Measurements from ENCODE around the gene SH3BGRL.

Gene SH3BGRL

GRCh38 chrX:81202943-81203342, 1.0 kb downstream of the SH3BGRL start:
- H3K4me3 ChIP-seq (replicated peaks; ENCODE audit: low read depth, low read length) = peak overlapping the region; percentile 81
- TF ChIP-seq CTCF (IDR thresholded peaks at IDR 0.05; ENCODE audit: low read length, missing control alignments) = no peak
- no peak for DNase-seq (ENCODE audit: low read depth)

DNA sequence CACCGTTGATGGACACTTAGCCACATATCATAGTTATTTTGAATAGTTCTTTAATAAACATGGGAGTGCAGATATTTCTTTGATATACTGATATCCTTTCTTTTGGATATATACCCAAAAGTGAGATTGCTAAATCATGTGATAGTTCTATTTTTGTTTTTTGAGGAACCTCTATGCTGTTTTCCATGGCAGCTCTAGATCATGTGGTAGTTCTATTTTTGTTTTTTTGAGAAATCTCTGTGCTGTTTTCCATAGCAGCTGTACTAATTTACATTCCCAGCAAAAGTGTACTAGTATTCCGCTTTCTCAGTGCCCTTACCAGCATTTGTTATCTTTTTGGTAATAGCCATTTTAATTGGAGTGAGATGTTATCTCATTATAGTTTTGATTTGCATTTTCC, 3.6 kb downstream of the SH3BGRL start:
- TF ChIP-seq CTCF (IDR thresholded peaks at IDR 0.05; ENCODE audit: low read length, missing control alignments) = no peak
- H3K4me3 ChIP-seq (replicated peaks; ENCODE audit: low read depth, low read length) = no peak overlapping the region
- no peak for DNase-seq (ENCODE audit: low read depth)

DNA sequence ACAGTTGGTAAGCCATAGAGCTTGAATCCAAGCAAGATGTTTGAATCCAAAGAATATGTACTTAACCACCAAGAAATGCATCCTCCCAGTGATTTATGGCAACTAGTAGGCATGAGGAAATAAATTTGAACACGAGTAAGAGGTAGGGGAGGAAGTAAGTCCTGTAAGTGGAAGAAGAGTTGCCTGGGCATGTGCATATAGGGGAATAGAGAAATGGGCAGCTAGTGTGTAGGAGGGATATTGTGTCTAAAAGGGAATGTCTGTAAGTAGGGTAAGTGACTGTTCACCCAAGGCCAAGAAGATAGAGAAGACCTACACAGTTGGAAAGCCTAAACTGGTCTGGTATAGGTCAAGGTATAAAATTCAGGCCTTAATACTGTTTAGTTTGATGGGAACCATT, 4.6 kb downstream of the SH3BGRL start:
- H3K4me3 ChIP-seq (replicated peaks; ENCODE audit: low read depth, low read length) = no peak overlapping the region
- DNase-seq (ENCODE audit: low read depth) = no peak
- TF ChIP-seq CTCF (IDR thresholded peaks at IDR 0.05; ENCODE audit: low read length, missing control alignments) = no peak

DNA sequence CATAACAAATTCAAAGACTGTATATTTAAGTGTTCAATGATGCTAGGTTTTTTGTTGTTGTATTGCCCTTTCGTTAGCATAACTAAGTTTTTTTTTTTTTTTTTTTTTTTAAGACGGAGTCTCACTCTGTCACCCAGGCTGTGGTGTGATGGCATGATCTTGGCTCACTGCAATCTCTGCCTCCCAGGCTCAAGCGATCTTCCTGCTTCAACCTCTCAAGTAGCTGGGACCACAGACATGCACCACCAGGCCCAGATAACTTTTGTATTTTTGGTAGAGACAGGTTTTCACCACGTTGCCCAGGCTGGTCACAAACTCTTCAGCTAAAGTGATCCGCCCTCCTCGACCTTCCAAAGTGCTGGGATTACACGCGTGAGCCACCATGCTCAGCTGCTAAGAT, 7.0 kb downstream of the SH3BGRL start:
- TF ChIP-seq CTCF (IDR thresholded peaks at IDR 0.05; ENCODE audit: low read length, missing control alignments) = no peak
- no peak for DNase-seq (ENCODE audit: low read depth)
- H3K4me3 ChIP-seq (replicated peaks; ENCODE audit: low read depth, low read length) = no peak overlapping the region

- DNase-seq (ENCODE audit: low read depth) = no peak
- no peak for TF ChIP-seq CTCF (IDR thresholded peaks at IDR 0.05; ENCODE audit: low read length, missing control alignments)
- no peak overlapping the region for H3K4me3 ChIP-seq (replicated peaks; ENCODE audit: low read depth, low read length)
These were observed 13.8 kb downstream of the SH3BGRL start for GRCh38 chrX:81215685-81216084.

DNA sequence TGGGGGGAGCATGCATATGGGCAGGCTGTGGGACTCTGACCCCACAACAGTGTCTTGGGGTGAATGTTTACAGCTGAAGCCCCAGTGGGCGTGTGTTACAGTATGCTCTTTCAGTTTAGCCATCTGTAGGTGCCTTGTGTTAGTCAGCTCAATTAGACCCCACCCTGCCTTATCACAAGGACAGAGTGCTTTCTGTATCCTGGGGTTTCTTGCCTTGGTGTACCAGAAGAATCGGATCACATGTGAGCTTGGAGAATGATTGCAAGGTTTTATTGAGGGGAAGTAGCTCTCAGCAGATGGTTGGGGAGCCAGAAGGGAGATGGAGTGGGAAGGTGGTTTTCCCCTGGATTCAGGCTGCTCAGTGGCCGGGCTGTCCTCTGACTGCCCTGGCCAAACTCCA, 27.3 kb downstream of the SH3BGRL start:
- no peak for TF ChIP-seq CTCF (IDR thresholded peaks at IDR 0.05; ENCODE audit: low read length, missing control alignments)
- no peak for DNase-seq (ENCODE audit: low read depth)
- no peak overlapping the region for H3K4me3 ChIP-seq (replicated peaks; ENCODE audit: low read depth, low read length)

DNA sequence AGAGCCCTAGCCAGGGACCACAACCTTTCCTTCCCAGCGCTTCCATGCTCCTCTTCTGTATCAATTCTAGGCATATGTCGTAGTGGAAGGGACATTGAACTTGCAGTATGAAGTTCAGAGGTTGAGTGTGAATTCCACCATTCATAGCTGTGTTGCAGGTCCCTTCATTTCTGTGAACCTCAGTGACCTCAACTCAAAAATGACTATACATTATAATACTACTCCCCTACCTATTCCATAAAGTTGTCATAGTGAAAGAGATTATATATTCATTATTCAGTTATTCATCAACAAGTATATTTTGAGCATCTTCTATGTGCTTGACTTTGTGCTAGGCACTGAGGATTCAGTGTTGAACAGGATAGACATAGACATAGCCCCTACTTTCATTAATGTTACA, 28.0 kb downstream of the SH3BGRL start:
- no peak overlapping the region for H3K4me3 ChIP-seq (replicated peaks; ENCODE audit: low read depth, low read length)
- DNase-seq (ENCODE audit: low read depth) = no peak
- no peak for TF ChIP-seq CTCF (IDR thresholded peaks at IDR 0.05; ENCODE audit: low read length, missing control alignments)

All from fibroblast of pulmonary artery (primary cell).